Left ventricle myocardium inferior (tissue), 1 donor: ENCODE measurements around the gene CD177. TPM values are rescaled to one million over a fixed set of nuclear protein-coding genes. Genes with fewer than 3 reads are reported as not detected.
"Not testable (repeated sequence)": the region's sequence is repeated elsewhere in the genome, so short reads cannot be mapped to it uniquely, and the experiment has no call there.

Experiments used
- DNase-seq: peaks from one replicate; pipeline ENCODE4 v3.0.0-alpha.2; 2020
- H3K27ac ChIP-seq: fragments of 200-600 bp; replicated peaks from 2 replicates; pipeline ENCODE4 v1.8.0; 2021
- H3K27me3 ChIP-seq: fragments of 200-600 bp; 2 replicates; pipeline ENCODE4 v1.8.0; 2021; ENCODE audit warnings: low read depth
- H3K36me3 ChIP-seq: fragments of 200-600 bp; 2 replicates; pipeline ENCODE4 v1.8.0; 2021
- H3K4me1 ChIP-seq: fragments of 200-600 bp; 2 replicates; pipeline ENCODE4 v1.8.0; 2021
- H3K4me3 ChIP-seq: fragments of 200-600 bp; 2 replicates; pipeline ENCODE4 v1.8.0; 2021; ENCODE audit warnings: mild to moderate bottlenecking, moderate library complexity
- H3K9me3 ChIP-seq: fragments of 200-600 bp; replicated peaks from 2 replicates; pipeline ENCODE4 v1.8.0; 2021
- intact Hi-C: fragments of 100-400 bp; cut with micrococcal nuclease; formaldehyde crosslinking; loops from one replicate; pipeline ENCODE4 v1.11.0; 2022
- total RNA-seq: library from RNA; stranded (reverse); fragmentation: NEBNext Ultra II Directional; extraction: Animal tissue kit (Norgen Biotek cat#: 25700); gene quantifications from one replicate; pipeline ENCODE4 v1.2.1, GENCODE V29; 2021
- TF ChIP-seq, protein P1 (sequence below): fragments of 200-600 bp; IDR thresholded peaks from 2 replicates; pipeline ENCODE4 v1.8.0; 2021; ENCODE audit warnings: antibody characterized with exemption, mild to moderate bottlenecking, borderline replicate concordance
- donor health status: DM: no; HTN: yes; CAD: no; lungs with severe emphysema.

Gene CD177
- total RNA-seq, 1 donor from 2014 or later, result 0.14 TPM

GRCh38 chr19:43371909-43372308 lies 18.4 kb downstream of the CD177 start:
- Histone ChIP-seq H3K27me3 (peaks cover 35% of the 10 kb centered on the region), H3K4me3 (no peak overlapping the region), H3K4me1 (no peaks in the 10 kb centered on the region), H3K9me3 (no peaks in the 10 kb centered on the region), H3K27ac (no peak overlapping the region), H3K36me3 (no peaks in the 10 kb centered on the region)
- DNase-seq, result no peak
- intact Hi-C loops, result no loop called here
- TF ChIP-seq, protein P1, sequence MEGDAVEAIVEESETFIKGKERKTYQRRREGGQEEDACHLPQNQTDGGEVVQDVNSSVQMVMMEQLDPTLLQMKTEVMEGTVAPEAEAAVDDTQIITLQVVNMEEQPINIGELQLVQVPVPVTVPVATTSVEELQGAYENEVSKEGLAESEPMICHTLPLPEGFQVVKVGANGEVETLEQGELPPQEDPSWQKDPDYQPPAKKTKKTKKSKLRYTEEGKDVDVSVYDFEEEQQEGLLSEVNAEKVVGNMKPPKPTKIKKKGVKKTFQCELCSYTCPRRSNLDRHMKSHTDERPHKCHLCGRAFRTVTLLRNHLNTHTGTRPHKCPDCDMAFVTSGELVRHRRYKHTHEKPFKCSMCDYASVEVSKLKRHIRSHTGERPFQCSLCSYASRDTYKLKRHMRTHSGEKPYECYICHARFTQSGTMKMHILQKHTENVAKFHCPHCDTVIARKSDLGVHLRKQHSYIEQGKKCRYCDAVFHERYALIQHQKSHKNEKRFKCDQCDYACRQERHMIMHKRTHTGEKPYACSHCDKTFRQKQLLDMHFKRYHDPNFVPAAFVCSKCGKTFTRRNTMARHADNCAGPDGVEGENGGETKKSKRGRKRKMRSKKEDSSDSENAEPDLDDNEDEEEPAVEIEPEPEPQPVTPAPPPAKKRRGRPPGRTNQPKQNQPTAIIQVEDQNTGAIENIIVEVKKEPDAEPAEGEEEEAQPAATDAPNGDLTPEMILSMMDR, result no peak

DNA sequence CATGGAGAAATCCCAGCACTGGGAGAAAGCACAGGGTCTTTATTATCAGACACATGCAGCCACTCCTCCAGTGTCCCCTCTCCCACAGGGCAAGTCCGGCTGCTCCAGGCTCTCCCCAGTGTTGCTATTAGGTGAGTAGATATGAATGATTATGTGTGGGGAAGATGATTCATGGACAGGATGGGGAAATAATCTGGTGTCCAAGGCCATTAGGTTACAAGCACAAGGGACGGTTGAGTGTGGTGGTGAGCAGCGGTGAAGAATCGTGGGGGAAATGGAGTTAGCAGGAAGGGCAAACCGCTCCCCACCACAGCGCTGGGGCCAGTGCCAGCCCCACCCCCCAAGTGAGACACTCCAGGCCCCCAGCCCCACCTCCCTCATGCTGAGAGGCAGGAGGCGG lies 19.0 kb downstream of the CD177 start:
- H3K27ac ChIP-seq, result no peak overlapping the region
- H3K4me3 ChIP-seq, result no peak overlapping the region
- TF ChIP-seq, protein P1, result no peak
- H3K36me3 ChIP-seq, result no peaks in the 10 kb centered on the region
- peaks cover 34% of the 10 kb centered on the region for H3K27me3 ChIP-seq
- no peaks in the 10 kb centered on the region for H3K9me3 ChIP-seq
- H3K4me1 ChIP-seq, result no peaks in the 10 kb centered on the region
- DNase-seq, result no peak
- intact Hi-C loops, result no loop called here

GRCh38 chr19:43377624-43378023 lies 24.1 kb downstream of the CD177 start:
- H3K4me1 ChIP-seq, DNase-seq, intact Hi-C loops, H3K4me3 ChIP-seq, H3K27ac ChIP-seq, H3K9me3 ChIP-seq, H3K36me3 ChIP-seq: not testable (repeated sequence)
- H3K27me3 ChIP-seq, result peaks cover 47% of the 10 kb centered on the region

DNA sequence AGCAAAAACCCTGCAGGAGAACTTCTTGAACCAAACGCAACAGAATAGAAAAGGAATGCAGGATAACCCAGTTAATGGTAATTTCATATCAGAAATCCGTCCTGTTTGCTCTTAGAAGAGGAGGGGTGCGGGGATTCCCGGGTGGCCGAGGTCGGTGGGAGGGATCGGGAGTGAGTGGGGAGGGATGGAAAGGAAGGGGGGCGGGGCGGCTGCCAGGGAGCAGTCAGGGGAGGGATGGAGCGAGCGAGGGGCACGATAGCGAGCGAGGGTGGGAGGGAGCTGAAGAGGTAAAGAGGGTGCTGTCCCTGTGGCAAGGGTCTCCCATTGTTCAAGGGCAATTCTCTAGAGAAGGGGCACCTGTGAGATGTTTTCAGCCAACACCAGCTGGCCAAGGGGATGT lies 26.5 kb downstream of the CD177 start:
- TF ChIP-seq, protein P1, result no peak
- H3K4me1 ChIP-seq, result no peaks in the 10 kb centered on the region
- intact Hi-C loops, result no loop called here
- DNase-seq, result no peak
- peaks cover 37% of the 10 kb centered on the region for H3K27me3 ChIP-seq
- no peaks in the 10 kb centered on the region for H3K9me3 ChIP-seq
- H3K27ac ChIP-seq, result no peak overlapping the region
- no peak overlapping the region for H3K4me3 ChIP-seq
- H3K36me3 ChIP-seq, result no peaks in the 10 kb centered on the region

GRCh38 chr19:43380771-43381386 lies 27.4 kb downstream of the CD177 start:
- Histone ChIP-seq H3K4me3 (no peak overlapping the region), H3K9me3 (peaks cover 3% of the 10 kb centered on the region), H3K36me3 (no peaks in the 10 kb centered on the region), H3K27me3 (peaks cover 37% of the 10 kb centered on the region), H3K27ac (no peak overlapping the region), H3K4me1 (no peaks in the 10 kb centered on the region)
- DNase-seq, result no peak
- TF ChIP-seq, protein P1, result no peak
- intact Hi-C loops, result no loop called here

- H3K4me3 ChIP-seq, intact Hi-C loops, DNase-seq, H3K9me3 ChIP-seq, H3K36me3 ChIP-seq, H3K27ac ChIP-seq, H3K4me1 ChIP-seq: not testable (repeated sequence)
- H3K27me3 ChIP-seq, result peaks cover 37% of the 10 kb centered on the region
These were observed 29.2 kb downstream of the CD177 start for GRCh38 chr19:43382586-43383216.

DNA sequence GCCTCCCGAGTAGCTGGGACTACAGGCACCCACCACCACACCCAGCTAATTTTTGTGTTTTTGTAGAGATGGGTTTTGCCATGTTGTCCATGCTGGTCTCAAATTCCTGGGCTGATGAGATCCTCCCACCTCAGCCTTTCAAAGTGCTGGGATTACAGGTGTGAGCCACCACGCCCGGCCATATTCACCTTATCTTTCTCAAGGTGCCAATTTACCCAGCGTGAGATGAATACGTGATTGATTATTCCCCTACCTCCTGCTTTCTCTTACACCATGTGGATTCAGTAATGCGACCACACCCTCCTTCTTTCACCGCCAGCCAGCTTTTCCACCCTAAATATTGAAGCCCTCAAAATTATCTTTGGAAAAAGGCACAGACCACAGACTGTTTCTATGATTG lies 29.8 kb downstream of the CD177 start:
- intact Hi-C loops, H3K4me3 ChIP-seq: not testable (repeated sequence)

DNA sequence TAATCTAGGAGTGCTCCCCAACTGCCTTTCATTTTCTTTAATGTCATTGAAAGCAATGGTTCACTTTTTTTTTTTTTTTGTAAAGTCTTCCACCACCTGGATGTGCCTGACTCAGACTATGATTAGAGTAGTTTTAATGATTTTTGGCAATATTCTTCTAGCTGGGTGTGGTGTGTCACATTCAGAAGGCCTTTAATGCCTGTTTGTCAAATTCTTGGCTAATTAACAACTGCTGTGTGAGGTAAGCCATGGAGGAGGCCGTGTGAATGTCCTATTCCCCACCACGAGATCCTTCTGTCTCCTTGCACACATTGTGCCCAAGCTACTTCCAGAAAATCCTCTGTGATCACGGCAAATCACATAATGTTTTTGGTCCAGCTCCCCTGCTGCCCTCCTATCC lies 30.3 kb downstream of the CD177 start:
- H3K4me1 ChIP-seq, H3K9me3 ChIP-seq, intact Hi-C loops, H3K4me3 ChIP-seq, H3K27ac ChIP-seq, DNase-seq, H3K36me3 ChIP-seq: not testable (repeated sequence)
- H3K27me3 ChIP-seq, result peaks cover 39% of the 10 kb centered on the region

More for the DNA sequence above, 29.8 kb downstream of the CD177 start:
- H3K27me3 ChIP-seq, result peaks cover 37% of the 10 kb centered on the region
- H3K9me3 ChIP-seq, H3K36me3 ChIP-seq, DNase-seq, H3K27ac ChIP-seq, H3K4me1 ChIP-seq: not testable (repeated sequence)

DNA sequence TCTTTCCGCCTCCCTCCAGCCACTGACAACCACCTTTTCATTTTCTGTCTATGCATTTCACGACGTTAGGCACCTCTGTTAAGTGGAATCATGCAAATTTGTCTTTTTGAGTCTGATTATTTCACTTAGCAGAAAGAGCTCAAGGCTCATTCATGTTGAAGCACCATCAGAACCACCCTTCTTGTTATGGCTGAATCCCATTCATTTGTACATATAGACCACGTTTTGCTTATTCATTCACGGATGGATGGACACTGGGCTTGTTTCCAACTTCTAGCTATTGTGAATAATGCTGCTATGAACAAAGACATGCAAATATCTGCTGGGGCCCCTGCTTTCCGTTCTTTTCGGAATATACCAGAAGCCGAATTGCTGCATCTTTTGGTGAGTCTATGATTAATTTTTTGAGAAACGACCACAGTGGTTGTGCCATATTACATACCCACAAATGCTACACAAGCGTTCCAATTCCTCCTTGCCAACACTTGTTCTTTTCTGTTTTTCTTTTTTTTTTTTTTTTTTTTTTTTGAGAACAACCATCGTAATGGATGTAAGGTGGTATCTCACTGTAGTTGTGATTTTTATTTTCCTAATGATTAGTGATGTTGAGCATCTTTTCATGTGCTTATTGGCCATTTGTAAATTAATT lies 37.5 kb downstream of the CD177 start:
- intact Hi-C loops, H3K9me3 ChIP-seq, H3K4me3 ChIP-seq, H3K36me3 ChIP-seq, H3K27ac ChIP-seq, H3K4me1 ChIP-seq, DNase-seq: not testable (repeated sequence)
- H3K27me3 ChIP-seq, result peaks cover 71% of the 10 kb centered on the region

- intact Hi-C loops, H3K4me1 ChIP-seq, H3K27ac ChIP-seq, H3K9me3 ChIP-seq, DNase-seq, H3K36me3 ChIP-seq, H3K4me3 ChIP-seq: not testable (repeated sequence)
- H3K27me3 ChIP-seq, result peaks cover 76% of the 10 kb centered on the region
These were observed 38.1 kb downstream of the CD177 start for GRCh38 chr19:43391552-43391935.
